A673 (cell line): ENCODE results near the gene SLC16A8.

Experiments used
- EZH2 ChIP-seq: fragments of 200-600 bp; sonication (generic); IDR thresholded peaks from 2 replicates; pipeline ENCODE4 v1.6.1; 2017; ENCODE audit warnings: borderline replicate concordance, low read depth, mild to moderate bottlenecking, mixed read lengths, antibody characterized with exemption, low read length; ENCODE audit not compliant: poor library complexity, severe bottlenecking
- TF ChIP-seq, protein P1 (sequence below): fragments of 300-800, 200-600 bp; sonication (generic); conservative IDR thresholded peaks from 2 replicates; pipeline ENCODE4 v1.5.1; 2017; ENCODE audit warnings: low read depth, mild to moderate bottlenecking, antibody characterized with exemption, low read length, moderate library complexity, mixed read lengths

DNA sequence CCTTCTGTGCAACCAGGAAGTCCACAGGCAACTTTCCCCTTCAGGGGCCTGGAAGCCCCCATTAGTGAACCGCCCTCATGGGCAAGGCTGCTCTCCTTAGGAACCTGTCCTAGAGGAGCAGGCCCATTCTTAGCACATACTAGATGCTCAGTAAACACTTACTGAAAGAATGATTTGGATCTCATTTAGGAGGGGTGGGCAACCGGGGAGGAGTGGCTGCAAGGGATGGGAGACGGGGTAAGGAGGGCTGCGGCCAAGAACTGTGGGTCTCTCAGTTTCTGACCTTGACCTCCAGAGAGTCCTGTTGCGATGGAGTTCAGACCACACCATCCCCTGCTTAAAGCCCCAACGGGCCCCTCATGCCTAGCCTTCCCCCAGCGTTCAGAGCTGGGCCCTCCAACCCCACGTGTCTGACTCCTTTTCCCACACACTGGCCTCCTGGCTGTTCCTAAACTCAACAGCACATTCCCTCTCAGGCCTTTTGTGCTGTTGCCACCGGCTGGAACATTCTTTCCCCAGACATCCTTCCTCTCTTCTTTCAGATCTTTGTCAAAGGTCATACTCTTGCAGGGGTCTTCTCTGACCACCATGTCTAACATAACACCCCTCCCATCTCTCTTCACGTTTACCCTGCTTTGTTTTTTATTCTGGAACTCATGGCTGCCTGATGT lies 47.5 kb downstream of the SLC16A8 start:
- TF ChIP-seq, protein P1, sequence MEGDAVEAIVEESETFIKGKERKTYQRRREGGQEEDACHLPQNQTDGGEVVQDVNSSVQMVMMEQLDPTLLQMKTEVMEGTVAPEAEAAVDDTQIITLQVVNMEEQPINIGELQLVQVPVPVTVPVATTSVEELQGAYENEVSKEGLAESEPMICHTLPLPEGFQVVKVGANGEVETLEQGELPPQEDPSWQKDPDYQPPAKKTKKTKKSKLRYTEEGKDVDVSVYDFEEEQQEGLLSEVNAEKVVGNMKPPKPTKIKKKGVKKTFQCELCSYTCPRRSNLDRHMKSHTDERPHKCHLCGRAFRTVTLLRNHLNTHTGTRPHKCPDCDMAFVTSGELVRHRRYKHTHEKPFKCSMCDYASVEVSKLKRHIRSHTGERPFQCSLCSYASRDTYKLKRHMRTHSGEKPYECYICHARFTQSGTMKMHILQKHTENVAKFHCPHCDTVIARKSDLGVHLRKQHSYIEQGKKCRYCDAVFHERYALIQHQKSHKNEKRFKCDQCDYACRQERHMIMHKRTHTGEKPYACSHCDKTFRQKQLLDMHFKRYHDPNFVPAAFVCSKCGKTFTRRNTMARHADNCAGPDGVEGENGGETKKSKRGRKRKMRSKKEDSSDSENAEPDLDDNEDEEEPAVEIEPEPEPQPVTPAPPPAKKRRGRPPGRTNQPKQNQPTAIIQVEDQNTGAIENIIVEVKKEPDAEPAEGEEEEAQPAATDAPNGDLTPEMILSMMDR = no peak
- no peak for TF ChIP-seq EZH2
